ENCODE results near the gene STPG2. TPM values are rescaled to one million over a fixed set of nuclear protein-coding genes. Genes with fewer than 3 reads are reported as not detected.

Gene STPG2
- total RNA-seq = not detected

DNA sequence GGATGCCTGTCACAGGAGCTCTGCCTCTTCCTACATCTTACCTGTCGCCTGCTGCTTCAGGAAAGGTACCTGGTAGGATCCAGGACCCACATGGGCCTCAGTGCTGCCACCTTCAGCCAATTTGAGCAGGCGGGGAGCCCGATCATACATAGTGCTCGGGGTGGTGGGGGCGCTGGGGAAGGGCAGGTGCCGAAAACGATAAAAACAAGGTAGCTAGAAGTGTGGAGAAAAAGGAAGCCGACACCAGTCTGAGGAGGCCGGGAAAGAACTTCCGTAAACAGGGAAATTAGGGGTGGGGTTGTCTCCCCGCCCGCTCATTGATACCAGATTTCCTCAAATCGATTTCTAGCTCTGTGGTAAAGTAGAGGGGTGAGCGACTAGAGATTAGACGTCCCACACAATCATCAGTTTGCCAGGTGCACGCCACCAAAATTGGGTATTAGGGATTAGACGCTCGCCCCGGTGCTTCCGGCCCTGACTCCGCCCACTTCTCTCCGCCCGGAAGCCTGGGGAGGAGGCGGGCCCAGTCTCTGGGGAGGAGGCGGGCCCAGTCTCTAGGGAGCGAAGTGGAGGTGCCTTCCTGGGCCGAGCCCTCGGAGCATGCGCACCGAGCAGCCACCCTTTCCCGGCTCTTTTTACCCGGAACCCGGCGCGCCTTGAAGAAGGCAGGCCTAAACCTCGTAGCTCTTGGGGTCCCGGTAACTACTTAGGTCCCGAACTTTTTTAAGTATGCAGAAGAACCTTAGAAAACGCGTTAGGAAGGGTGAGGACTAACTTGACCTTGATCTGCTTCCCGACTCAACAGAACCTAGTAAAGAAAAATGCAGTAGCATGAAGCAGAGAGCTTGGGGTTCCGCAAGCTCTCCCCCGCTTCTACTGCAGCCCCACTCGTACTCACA, at the start of gene STPG2:
Gene STPG2 (minus strand): TSS at position 476 of the 899 bp plus-strand sequence.
- Mint-ChIP-seq H3K4me3 (peak within 1 kb of the TSS; percentile 95), H3K9me3 (no peaks in the 10 kb centered on the region), H3K36me3 (no peaks in the 10 kb centered on the region), H3K27me3 (no peaks in the 10 kb centered on the region), H3K27ac (peak within 1 kb of the TSS; percentile 98), H3K4me1 (ENCODE audit: low read depth) (peaks cover 20% of the 10 kb centered on the region)
- ChIA-PET CTCF (interaction anchor here (0.7 to 2.9 kb wide), 9 partner anchors 8 to 913 kb away, joined by 3 to 10 read pairs (median 3); partner anchors contain the start of genes METAP1 and RAP1GDS1), POLR2A (interaction anchor here (0.7 to 1.4 kb wide), 5 partner anchors 10 to 825 kb away, joined by 3 to 6 read pairs (median 5); partner anchors contain the start of genes EIF4E and RAP1GDS1)
- peak; percentile 95 for DNase-seq
- intact Hi-C loops (cut with micrococcal nuclease) = loop anchor here (1.0 to 10.0 kb wide), 11 partner anchors 118 to 1808 kb away; partner anchors contain the start of genes ADH5, EIF4E, H2AZ1 and METAP1

DNA sequence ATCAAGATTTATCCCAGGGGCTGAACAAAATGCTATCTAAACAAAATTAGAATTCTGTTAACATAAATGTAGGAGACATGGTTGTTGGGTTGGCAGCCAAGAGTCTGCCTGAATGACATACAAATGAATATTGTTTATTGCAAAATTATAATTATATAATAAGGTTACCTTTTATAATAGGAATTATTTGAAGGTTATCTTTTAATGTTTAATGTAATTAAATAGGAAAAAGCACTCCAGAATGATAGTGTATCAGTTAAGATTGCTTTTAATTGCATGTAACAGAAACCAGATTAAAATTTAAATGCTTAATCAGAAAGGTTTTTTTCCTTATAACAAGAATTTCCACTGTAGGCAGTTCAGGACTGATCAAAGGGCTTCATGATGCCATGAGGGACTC, 42.0 kb upstream of the STPG2 start:
- ChIA-PET POLR2A (no interaction called here), CTCF (no interaction called here)
- Mint-ChIP-seq H3K36me3 (no peaks in the 10 kb centered on the region), H3K4me3 (no peak overlapping the region), H3K27me3 (no peaks in the 10 kb centered on the region), H3K9me3 (no peaks in the 10 kb centered on the region), H3K27ac (no peak overlapping the region), H3K4me1 (ENCODE audit: low read depth) (no peaks in the 10 kb centered on the region)
- intact Hi-C loops (cut with micrococcal nuclease) = no loop called here
- no peak for DNase-seq

DNA sequence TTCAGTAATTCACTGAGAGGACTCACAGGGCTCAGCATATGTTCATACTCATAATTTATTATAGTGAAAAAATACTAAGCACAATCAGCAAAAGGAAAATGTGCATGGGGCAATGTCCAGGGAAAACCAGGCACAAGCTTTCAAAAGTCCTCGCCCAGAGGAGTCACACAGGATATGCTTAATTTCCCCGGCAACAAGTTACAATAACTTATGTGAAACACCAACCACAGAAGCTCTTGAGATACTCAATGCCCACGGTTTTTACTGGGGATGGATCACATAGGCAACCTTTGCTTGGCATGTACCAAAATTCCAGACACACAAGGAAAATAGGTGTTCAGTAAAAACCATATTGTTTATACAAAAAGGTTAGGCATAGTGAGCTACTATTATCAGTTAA, 38.5 kb upstream of the STPG2 start:
- ChIA-PET CTCF (no interaction called here), POLR2A (no interaction called here)
- Mint-ChIP-seq H3K36me3 (no peaks in the 10 kb centered on the region), H3K27ac (no peak overlapping the region), H3K4me1 (ENCODE audit: low read depth) (no peaks in the 10 kb centered on the region), H3K27me3 (no peaks in the 10 kb centered on the region), H3K4me3 (no peak overlapping the region), H3K9me3 (no peaks in the 10 kb centered on the region)
- intact Hi-C loops (cut with micrococcal nuclease) = no loop called here
- DNase-seq = no peak

DNA sequence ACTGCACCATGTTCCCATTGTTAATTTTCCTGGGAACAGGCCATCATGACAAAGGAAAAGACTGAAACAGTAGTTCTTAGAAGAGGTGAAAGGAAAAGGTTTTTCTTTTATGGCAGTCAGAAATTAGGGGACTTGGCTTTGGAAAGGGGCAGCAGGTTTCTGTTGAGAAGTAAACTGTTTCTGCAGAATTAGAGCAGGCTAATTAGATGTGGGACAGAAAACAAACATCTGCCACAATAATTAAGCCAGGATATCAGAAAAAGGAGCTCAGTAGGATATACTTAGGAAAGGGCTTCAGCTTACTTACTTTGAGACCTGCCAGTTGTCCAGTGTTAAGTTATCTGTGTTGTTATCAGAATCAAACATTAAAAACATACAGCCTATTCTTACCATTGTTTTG, 36.7 kb upstream of the STPG2 start:
- intact Hi-C loops (cut with micrococcal nuclease) = no loop called here
- ChIA-PET POLR2A (no interaction called here), CTCF (no interaction called here)
- no peaks in the 10 kb centered on the region for H3K36me3 Mint-ChIP-seq
- DNase-seq = no peak
- no peak overlapping the region for H3K27ac Mint-ChIP-seq
- H3K4me1 Mint-ChIP-seq (ENCODE audit: low read depth) = no peaks in the 10 kb centered on the region
- no peaks in the 10 kb centered on the region for H3K27me3 Mint-ChIP-seq
- no peaks in the 10 kb centered on the region for H3K9me3 Mint-ChIP-seq
- H3K4me3 Mint-ChIP-seq = no peak overlapping the region

DNA sequence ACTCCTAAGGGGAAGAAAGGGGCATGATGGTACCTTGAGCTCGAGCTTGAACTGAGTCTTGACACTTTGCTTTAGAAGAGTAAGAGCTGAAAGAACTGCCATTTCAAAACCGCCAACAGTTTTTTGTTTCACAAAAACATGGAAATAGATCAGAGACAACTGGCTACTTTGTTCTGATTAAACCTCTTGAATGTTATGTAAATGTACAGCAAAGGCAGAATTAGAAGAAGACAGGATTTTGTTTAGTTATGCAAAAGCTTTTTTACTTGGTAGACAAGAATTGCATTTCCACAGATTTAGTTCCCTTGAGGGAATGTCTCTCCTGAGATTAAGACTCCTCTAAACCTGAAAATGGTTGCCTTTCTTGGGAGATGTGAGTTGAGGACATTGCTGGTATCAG, 33.3 kb upstream of the STPG2 start:
- intact Hi-C loops (cut with micrococcal nuclease) = no loop called here
- no peak overlapping the region for H3K4me3 Mint-ChIP-seq
- DNase-seq = no peak
- no peaks in the 10 kb centered on the region for H3K36me3 Mint-ChIP-seq
- CTCF ChIA-PET = no interaction called here
- POLR2A ChIA-PET = no interaction called here
- H3K27ac Mint-ChIP-seq = no peak overlapping the region
- H3K9me3 Mint-ChIP-seq = no peaks in the 10 kb centered on the region
- H3K4me1 Mint-ChIP-seq (ENCODE audit: low read depth) = no peaks in the 10 kb centered on the region
- H3K27me3 Mint-ChIP-seq = no peaks in the 10 kb centered on the region

DNA sequence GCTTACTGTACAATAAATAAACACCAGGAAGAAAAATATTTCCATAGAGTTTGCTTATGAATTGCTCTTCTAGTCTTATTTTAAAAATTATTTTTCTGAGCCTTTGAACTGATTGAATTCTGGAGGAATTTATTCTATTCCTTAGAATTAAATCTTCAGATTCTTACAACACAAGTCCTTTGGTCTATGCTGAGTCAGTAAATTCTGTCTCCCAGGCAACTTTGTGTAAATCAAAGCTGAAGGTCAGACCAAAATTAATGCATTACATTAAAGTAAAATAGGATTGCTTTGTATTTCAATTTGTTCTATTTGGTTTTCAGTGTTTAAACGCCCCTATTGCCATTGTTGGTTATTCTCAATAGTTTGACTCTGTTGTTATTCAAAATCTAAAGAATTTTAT, 26.8 kb upstream of the STPG2 start:
- ChIA-PET POLR2A (no interaction called here), CTCF (no interaction called here)
- Mint-ChIP-seq H3K4me1 (ENCODE audit: low read depth) (no peaks in the 10 kb centered on the region), H3K27ac (no peak overlapping the region), H3K27me3 (no peaks in the 10 kb centered on the region), H3K9me3 (no peaks in the 10 kb centered on the region), H3K4me3 (no peak overlapping the region), H3K36me3 (no peaks in the 10 kb centered on the region)
- no peak for DNase-seq
- intact Hi-C loops (cut with micrococcal nuclease) = no loop called here

DNA sequence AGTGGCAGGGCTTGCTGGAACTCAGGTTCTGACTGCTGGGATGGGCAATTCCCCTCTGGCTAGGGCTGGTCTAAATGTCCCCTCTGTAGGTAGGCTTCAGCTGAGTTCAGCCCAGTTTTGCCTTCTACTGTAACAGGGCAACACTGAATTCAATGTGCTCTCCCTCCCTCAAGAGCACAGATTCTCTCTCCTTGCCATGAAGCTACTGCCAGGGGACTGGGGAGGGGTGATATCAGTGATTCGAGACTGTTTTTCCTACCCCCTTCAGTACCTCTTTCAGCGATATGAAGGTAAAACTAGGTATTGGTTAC, 23.4 kb upstream of the STPG2 start:
- ChIA-PET CTCF (no interaction called here), POLR2A (no interaction called here)
- Mint-ChIP-seq H3K4me3 (no peak overlapping the region), H3K9me3 (no peaks in the 10 kb centered on the region), H3K36me3 (no peaks in the 10 kb centered on the region), H3K27me3 (no peaks in the 10 kb centered on the region), H3K27ac (no peak overlapping the region), H3K4me1 (ENCODE audit: low read depth) (no peaks in the 10 kb centered on the region)
- DNase-seq = no peak
- intact Hi-C loops (cut with micrococcal nuclease) = no loop called here

DNA sequence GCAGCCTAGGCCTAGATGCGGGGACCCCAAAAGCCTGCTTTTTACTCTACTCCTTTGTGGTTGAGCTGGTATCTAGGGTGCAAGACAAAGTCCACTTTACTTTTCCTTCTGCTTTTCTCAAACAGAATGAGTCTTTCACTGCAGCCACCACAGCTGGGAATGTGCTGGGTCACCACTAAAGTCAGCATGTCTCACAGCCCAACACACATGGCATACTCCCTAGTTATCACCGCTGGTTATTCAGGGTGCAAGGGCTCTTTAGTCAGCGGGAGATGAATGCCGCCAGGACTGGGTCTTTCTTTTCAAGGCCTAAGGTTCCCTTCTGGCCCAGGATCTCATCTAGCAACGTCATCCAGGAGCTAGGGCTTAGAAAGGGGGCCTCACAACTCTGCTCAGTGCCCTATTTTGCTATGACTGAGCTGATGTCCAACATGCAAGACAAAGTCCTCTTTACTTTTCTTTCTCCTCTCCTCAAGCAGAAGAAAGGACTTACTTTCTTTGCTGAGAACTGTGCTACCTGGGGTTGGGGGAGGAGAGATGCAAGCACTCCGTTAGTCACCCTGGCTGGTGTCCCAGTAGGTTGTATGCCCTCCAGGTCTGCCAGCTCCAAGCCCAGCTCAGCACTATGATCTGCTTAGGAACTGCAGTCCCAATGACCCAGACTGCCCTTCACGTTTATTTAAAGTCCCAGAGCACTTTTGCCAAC, 22.9 kb upstream of the STPG2 start:
- Mint-ChIP-seq H3K9me3 (no peaks in the 10 kb centered on the region), H3K36me3 (no peaks in the 10 kb centered on the region), H3K4me3 (no peak overlapping the region), H3K27ac (no peak overlapping the region), H3K27me3 (no peaks in the 10 kb centered on the region), H3K4me1 (ENCODE audit: low read depth) (no peaks in the 10 kb centered on the region)
- POLR2A ChIA-PET = no interaction called here
- intact Hi-C loops (cut with micrococcal nuclease) = no loop called here
- no peak for DNase-seq
- CTCF ChIA-PET = no interaction called here

DNA sequence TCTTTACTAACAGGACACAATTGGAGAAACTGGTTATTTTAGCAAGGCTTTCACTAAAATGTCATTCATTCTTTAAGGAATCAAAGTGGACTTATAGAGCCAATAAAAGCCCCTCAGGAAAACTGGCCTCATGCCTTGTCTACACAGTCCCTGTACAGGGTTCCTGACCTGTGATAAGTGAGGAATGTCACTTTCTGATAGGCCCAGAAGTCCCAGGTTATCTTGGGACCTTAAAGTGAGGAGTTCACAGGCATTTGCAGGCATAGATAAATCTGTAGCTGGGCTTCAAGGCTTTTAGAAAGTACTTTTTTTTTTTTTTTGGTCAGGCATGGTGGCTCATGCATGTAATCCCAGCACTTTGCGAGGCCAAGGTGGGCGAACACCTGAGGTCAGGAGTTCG, 19.4 kb upstream of the STPG2 start:
- Mint-ChIP-seq H3K4me3 (no peak overlapping the region), H3K36me3 (no peaks in the 10 kb centered on the region), H3K27ac (no peak overlapping the region), H3K9me3 (no peaks in the 10 kb centered on the region), H3K27me3 (peaks cover 2% of the 10 kb centered on the region), H3K4me1 (ENCODE audit: low read depth) (no peaks in the 10 kb centered on the region)
- no peak for DNase-seq
- intact Hi-C loops (cut with micrococcal nuclease) = no loop called here
- ChIA-PET CTCF (interaction anchor here (0.7 kb wide), 1 partner anchor 981 kb away, joined by 3 read pairs; the partner anchor contains the start of gene ADH4), POLR2A (no interaction called here)

DNA sequence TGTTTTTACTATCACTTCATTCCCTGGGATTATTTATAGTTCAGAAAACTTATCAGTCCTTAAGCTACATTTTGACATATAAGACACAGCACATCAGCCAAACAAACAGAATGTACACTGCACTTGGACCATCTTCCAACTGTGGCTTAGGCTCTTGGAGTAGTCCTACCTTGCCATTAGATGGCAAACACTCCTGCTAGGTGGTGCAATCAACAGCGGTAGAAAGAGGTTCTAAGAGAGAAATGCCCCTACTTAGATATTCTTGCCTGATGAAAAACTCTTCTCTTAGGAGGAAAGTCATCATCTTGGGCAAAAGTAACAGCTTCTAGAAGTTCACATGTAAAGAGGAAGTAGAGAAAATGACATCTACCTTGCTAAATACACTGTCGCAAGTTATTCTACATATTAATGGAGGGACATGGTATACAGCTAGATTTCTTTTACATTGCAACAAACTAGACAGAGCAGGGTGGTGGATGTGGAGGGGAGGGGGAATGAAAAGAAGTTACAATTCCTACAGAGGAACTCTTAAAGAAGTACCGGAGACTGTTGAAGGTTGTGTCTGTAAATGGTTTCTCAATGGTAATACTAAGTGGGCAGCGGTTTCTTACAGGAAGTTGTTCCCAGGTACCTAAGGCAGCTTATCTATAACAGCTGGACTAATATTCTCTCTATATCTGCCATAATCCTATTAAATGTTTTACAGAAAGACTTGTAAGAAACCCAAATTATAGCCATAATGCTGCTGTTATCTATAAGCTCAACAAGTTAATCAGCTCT, 8.1 kb upstream of the STPG2 start:
- intact Hi-C loops (cut with micrococcal nuclease) = loop anchor here (2.0 to 5.0 kb wide), 2 partner anchors 677 to 1256 kb away; no protein-coding TSS in a partner anchor
- no peak overlapping the region for H3K27ac Mint-ChIP-seq
- POLR2A ChIA-PET = interaction anchor here (0.6 kb wide), 1 partner anchor 515 kb away, joined by 3 read pairs; no protein-coding TSS in a partner anchor

DNA sequence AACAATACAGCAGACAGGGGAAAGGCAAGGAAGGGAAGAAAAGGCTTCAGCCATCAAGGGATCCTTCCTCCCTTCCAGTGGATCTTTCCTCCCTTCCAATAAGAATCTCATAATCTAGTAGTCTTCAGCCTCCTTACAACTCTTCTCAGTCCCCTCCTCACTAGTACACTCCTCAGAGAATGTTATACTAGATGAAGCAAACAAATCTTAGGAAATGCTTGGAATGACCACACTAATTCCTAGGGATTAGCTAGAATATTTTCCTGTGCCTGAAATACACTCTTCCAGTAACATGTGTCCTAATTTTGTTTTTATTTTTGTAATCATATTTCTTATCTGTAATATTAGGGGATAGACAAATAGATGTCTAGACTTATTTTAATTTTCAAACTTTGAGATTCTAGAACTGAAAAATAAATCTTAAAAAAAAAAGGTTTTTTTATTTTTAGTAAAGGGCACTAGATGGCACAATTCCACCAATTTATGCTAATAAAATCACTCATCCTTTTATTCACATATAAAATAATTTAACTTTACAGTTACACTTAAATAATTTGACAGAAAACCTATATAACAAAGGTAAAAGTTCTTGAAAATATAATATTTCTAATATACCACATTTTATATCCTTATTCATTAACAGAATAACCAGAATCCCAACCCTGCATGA, 7.0 kb upstream of the STPG2 start:
- no peaks in the 10 kb centered on the region for H3K36me3 Mint-ChIP-seq
- POLR2A ChIA-PET = no interaction called here
- no peak overlapping the region for H3K27ac Mint-ChIP-seq
- H3K4me1 Mint-ChIP-seq (ENCODE audit: low read depth) = peaks cover 5% of the 10 kb centered on the region
- H3K27me3 Mint-ChIP-seq = no peaks in the 10 kb centered on the region
- no peaks in the 10 kb centered on the region for H3K9me3 Mint-ChIP-seq
- intact Hi-C loops (cut with micrococcal nuclease) = loop anchor here (2.0 to 5.0 kb wide), 2 partner anchors 679 to 1257 kb away; no protein-coding TSS in a partner anchor
- no peak overlapping the region for H3K4me3 Mint-ChIP-seq
- no peak for DNase-seq
- CTCF ChIA-PET = interaction anchor here (0.5 to 1.5 kb wide), 4 partner anchors 283 to 906 kb away, joined by 3 read pairs; no protein-coding TSS in a partner anchor

More for the DNA sequence above, 8.1 kb upstream of the STPG2 start:
- Mint-ChIP-seq H3K36me3 (no peaks in the 10 kb centered on the region), H3K4me1 (ENCODE audit: low read depth) (peaks cover 5% of the 10 kb centered on the region), H3K9me3 (no peaks in the 10 kb centered on the region), H3K27me3 (no peaks in the 10 kb centered on the region), H3K4me3 (no peak overlapping the region)
- no peak for DNase-seq
- CTCF ChIA-PET = interaction anchor here (0.6 to 1.1 kb wide), 4 partner anchors 8 to 905 kb away, joined by 3 to 4 read pairs (median 4); partner anchors contain the start of gene STPG2
